NCI-H748 (cell line): Measurements from ENCODE around the gene KNDC1.
"Not testable (repeated sequence)": the region's sequence is repeated elsewhere in the genome, so short reads cannot be mapped to it uniquely, and the experiment has no call there.

Experiments
- DNase-seq: peaks from one replicate; lab custom pipeline; 2025; ENCODE audit not compliant: unreplicated experiment; lab: John Stamatoyannopoulos, UW

KNDC1 gene

GRCh38 chr10:133159950-133160825 lies at the start of gene KNDC1:
TSS of gene KNDC1 (plus strand) at chr10:133160219. CDS start at chr10:133160468, 249 bp downstream.
- peak; percentile 51 for DNase-seq

GRCh38 chr10:133110609-133111275 lies 49.3 kb upstream of the KNDC1 start:
- DNase-seq = peak; percentile 2

GRCh38 chr10:133111640-133112039 lies 48.4 kb upstream of the KNDC1 start:
- not testable (repeated sequence) for DNase-seq

GRCh38 chr10:133113146-133113830 lies 46.7 kb upstream of the KNDC1 start:
- no peak for DNase-seq

- no peak for DNase-seq
Observed at GRCh38 chr10:133113847-133114246, 46.2 kb upstream of the KNDC1 start.

- DNase-seq = no peak
Observed at GRCh38 chr10:133114251-133114650, 45.8 kb upstream of the KNDC1 start.

GRCh38 chr10:133114726-133115452 lies 45.1 kb upstream of the KNDC1 start:
- no peak for DNase-seq

GRCh38 chr10:133115453-133115842 lies 44.6 kb upstream of the KNDC1 start:
- DNase-seq = no peak

GRCh38 chr10:133115976-133116375 lies 44.0 kb upstream of the KNDC1 start:
- no peak for DNase-seq

- DNase-seq = no peak
Observed at GRCh38 chr10:133116455-133116854, 43.6 kb upstream of the KNDC1 start.

GRCh38 chr10:133117036-133117687 lies 42.9 kb upstream of the KNDC1 start:
- DNase-seq = no peak

- no peak for DNase-seq
Observed at GRCh38 chr10:133117688-133118071, 42.3 kb upstream of the KNDC1 start.

GRCh38 chr10:133121479-133121878 lies 38.5 kb upstream of the KNDC1 start:
- no peak for DNase-seq

- no peak for DNase-seq
Observed at GRCh38 chr10:133122171-133122935, 37.7 kb upstream of the KNDC1 start.

- DNase-seq = no peak
Observed at GRCh38 chr10:133123050-133123745, 36.8 kb upstream of the KNDC1 start.

GRCh38 chr10:133123746-133124356 lies 36.2 kb upstream of the KNDC1 start:
- DNase-seq = no peak

- no peak for DNase-seq
Observed at GRCh38 chr10:133124357-133125211, 35.4 kb upstream of the KNDC1 start.

GRCh38 chr10:133125901-133126300 lies 34.1 kb upstream of the KNDC1 start:
- DNase-seq = no peak
